Stimulated activated CD4-positive, alpha-beta T cell treated with anti-CD3 and anti-CD28 coated beads, TNF-alpha, amount 100 ng/mL, for 4 hours (primary cell): ENCODE results near the gene PSMA7.

Source experiments
- DNase-seq, 3 experiments: peaks; one replicate each; pipeline ENCODE4 v3.0.0-alpha.2; 2020; ENCODE audit warnings: low read depth in 3 of 3

Gene PSMA7

DNA sequence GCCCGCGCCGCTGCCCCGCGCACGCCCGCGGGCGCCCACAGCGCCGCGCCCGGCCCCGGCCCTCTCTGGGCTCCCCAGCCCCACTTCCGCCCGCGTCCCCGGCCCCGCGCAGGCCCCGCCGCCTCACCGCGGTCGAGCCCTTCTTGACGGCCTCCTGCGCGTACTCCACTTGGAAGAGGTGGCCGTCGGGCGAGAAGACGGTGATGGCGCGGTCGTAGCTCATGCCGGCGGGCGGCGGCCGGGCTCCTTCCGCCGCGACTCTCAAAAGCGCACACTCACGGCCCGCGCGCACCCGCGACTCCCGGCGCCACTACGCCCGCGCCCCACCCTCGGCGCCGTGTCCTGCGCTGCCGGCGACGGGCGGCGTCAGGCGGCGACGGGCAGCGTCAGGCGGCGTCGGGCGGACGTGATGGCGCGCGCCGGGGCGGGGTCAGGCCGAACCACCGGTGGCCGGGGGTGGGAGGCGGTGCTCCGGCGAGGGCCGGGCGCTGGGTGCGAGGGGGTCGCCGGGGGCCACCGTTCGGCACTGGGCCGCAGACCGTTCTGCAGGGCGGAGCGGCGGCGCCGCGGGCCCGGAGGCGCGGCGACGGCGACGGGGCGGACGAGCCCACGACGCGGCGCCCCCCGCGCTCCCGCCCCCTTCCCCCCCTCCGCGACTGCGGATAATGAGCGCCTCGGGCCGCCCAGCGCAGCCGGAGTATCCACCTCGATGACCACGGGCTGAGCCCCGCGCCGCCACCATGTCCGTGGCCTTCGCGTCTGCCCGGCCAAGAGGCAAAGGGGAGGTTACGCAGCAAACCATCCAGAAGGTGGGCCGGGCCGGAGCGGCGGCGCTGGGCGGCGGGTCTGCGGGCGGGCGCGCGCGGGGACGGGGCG is at the start of gene PSMA7, which contains the start of gene SS18L1:
Gene PSMA7 (minus strand): TSS at position 314 of the 876 bp plus-strand sequence. CDS start 91 bp downstream, at position 223.
Gene SS18L1 (plus strand): TSS at position 689 of the 876 bp plus-strand sequence. CDS start 52 bp downstream, at position 741.
- peak; percentile 69 to 81 (median 74) for DNase-seq

DNA sequence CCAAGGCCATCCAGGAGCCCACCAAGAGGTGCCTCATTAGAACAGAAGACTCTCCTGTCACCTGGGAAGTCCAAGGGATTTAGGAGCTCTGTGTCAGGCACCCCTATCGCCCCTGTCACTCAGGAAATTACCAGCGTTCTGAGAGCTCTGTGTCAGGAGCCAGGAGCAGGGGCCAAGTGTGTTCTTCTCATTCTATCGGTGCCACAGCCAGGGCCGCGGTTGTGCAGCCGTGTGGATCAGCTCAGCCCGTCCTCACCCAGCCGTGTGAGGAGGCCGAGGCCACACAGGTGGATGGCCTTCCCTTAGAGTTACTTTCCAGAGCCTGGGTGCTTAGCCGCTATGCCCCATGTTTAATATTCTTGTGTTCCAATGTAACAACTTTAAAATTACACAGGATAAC is 49.4 kb upstream of the PSMA7 start:
- DNase-seq, result no peak

DNA sequence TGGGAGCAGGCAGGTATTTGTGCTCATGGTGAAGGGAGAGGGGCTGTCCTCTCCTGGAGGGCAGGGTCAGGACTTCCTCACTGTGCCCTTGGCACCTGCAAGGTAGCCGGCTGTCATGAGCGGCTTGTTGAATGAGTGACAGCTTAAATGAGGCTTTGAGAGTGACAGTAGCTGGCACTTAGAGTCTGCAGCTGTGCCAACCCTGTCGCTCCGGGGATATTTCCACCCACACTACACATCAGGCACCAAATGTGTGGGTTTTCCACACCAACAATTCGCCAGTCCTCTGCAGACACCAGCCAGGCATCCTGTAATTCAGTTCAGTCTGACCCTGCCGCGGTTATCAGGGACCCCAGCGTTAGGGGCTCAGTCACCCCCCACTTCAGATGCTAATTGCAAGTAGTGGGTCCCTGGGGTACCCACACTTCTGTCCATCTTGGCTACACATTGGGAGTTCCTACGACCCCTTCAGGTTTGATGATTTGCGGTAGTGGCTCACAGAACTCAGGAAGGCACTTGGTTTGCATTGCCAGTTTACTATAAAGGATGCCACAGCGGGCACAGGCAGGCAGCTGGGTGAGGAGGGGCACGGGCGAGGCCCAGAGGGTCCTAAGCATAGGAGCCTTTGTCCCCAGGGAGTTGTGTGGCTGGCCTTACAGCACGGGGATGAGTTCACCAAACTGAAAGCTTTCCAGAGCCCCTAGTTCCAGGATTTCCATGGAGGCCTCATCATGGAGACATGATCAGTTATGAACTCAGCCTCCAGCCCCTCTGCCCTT is 48.8 kb upstream of the PSMA7 start:
- no peak for DNase-seq

DNA sequence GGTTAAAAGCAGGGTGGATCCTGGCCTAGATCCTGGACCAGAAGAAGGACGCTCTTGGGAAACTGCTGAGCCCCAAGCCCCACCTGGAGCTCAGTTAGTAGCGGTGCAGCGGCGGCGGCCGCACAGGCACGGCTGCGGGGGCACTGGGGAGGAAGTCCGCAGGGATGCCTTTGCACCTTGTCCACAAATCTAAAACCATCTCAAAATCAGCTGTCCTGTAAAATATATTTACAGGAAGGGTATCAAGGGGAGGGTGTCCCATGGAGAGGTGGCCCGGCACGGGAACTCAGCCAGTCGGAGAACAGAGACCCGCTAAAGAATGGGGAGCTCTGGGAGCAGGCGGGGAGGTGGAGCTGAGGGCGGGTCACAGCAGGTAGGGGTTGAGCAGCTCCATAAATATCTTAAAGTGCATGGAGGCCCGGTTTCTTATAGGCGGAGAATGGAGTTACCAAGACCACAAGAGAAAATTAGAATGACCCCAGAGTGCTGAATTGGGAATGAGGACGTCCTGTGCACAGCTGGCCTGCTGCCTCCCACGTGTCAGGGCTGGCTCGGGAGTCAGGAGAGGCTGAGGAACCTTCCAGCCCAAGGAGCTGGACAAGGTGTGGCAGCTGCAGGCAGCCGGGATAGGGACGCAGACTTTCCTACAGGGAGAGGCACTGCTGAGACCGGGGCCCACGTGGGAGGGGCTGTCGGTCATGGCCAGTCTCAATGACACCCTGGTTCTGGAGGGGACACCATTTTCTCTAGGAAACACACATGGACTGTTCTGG is 47.6 kb upstream of the PSMA7 start:
- no peak for DNase-seq

DNA sequence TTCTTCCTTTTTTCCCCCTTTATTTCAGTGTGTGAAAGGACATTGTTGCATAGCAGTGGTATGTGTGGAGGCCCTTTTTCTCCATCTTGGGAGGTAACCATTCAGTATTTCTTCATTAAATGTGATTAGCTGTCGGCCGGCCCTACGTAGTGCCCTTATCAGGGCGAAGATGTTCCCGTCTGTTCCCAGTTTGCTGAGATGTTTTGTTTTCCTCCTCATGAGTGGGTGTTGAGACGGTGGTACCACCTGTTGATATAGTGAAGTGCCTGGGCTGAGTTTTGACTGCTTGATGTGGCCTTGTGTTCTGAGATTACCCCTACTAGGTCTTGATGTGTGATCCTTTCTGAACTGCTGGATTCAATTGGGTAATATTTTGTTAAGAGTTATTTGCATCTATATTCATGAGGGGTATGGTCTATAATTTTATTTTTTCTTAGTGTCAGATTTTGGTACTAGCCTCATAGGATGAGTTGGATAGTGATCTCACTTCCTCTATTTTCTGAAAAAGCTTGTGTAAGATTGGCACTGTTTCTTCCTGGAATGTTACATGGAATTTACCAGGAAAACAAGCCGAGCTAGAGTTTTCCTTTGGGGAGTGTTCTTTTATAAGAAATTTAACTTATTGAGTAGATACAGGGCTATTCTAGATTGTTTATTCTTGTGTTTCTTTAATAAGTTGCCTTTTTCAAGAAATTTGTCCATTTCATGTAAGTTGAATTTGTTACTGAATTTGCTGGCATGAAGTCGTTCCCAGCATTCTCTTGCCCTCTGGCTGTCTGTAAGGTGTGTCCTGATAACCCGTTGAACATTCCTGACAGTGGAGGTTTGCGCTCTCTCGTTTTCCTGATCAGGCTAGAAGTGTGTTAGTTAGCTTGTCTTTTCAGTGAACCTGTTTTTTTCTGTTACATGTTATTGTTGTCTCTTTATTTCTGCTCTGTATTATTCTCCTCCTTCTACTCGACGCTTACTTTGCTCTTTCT is 44.0 kb upstream of the PSMA7 start:
- DNase-seq, result no peak

DNA sequence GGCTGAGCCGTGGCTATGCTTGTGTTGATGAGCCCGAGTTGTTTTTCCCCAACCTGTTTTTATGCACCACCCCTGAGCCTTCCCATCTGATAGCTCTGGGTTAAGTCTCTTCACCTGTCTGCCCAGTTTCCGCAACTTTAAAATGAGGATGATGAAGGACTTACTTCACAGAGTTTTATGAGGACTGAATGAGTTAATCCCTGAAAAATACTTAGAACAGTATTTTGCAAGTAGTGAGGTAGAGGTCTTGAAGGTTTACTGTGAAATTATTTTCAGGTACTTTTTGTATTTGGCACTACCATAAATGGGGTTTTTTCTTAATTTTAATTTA is 42.9 kb upstream of the PSMA7 start:
- no peak for DNase-seq

DNA sequence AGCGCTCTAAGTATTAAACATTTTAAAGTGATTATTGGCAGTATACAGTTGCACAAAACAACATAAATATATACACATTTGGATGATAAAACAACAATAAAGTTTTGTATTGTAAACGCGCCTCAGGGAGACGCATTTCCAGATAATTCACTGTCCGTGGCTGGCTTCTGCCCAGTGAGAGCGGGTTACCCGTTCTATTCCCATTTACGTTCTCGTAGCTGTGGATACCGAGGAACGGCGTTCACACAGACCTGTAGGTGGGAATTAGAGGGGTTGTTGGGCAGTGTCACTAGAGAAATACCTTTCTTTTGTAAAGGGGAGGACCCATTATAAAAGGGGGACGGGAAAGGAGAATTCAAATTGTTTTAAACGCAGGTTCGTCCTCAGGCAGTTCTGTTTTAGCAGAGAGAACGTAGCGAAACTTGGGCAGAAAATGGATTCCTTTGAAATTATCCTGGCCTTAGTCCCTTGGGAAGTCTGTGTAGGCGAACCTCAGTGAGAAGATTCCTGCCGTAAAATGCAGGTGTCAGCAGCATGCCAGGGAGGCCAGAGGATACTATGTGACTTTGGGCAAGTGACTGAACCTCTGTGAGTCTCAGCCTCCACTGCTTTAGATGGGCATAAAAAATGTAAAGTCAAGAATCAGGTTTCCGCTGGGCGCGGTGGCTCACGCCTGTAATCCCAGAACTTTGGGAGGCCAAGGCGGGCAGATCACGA is 40.4 kb upstream of the PSMA7 start:
- no peak for DNase-seq

DNA sequence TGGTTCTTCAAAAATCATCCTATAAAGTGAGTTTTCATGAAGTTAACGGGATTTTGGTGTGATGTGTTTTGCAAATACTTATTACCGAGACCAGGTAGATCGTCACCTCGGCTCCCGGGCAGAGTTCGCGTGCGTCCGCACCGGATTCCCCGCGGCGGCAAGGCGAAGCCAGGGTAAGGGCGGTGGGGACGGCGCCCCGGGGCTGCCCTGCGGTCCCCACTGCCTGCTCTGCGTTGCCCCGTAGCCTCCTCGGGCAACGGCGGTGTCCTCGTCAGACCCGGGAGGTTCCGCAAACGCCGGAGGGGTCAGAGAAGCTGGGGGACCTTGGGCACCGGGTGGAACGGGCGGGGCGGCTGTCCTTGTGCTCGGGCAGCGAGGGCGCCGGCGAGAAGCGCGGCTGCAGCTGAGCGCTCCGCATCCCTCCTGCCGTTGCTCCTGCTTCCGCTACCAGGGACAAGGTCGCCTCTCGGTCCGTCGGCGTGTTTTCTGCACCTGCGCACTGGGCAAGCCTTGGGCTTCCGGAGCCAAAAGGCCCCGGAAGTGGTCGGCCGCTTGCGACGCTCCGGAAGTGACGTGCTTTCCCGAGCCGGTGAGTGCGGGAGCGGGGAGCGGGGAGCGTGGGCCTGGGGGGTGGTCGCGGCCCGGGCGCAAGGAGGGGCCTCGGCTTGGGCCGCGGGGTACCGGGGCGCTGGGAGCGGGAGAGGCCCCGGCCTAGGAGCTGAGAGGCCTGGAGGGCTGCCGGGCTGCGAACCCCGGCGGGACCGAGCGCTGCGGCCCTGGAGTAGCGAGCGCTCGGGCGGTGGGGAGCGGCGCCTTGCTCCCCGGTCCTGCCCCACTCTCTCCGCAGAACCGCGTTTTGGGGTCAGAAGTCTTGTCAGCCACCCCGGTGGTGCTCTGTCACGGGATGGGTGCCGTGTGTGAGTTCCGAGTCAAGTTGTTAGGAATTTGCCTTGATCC is 39.6 kb upstream of the PSMA7 start, which contains the start of gene MTG2:
Gene MTG2 (plus strand): TSS at position 560 of the 957 bp plus-strand sequence. CDS start 10,393 bp downstream, outside the sequence.
- DNase-seq, result peak; percentile 87 to 88 (median 88)

DNA sequence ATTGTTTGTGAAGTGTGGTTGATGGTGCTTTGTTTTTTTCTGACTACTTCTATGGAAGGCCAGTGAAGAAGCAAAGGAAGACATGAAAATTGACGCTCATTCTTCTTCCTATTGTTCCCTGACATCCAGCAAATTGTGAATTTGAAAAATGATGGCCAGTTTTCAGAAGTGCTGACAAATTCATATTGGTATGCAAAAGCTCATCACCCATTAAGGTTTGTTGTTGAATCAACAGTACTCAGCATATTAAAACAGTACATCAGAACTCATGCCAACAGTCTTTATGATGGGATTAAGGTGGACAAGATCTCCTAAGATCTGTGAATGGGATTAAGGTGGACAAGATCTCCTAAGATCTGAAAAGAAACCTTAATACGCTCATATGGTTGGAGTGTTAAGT is 38.6 kb upstream of the PSMA7 start:
- no peak for DNase-seq

DNA sequence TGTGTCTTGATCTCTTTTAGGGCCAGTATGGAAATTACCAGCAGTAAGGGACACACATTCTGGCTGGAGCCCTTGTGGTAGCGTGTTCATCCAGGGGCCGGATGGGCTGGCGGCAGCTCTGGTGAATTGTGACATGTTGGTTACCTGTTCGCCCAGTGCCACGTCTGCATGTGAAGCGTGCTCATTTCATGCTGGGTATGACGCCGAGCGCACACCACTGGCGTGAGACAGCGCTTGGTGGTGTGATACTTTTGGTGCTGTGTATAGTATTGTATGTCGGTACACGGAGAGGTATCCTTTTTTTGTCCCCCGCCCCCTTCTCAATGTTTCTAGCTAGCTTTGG is 35.9 kb upstream of the PSMA7 start:
- no peak for DNase-seq

DNA sequence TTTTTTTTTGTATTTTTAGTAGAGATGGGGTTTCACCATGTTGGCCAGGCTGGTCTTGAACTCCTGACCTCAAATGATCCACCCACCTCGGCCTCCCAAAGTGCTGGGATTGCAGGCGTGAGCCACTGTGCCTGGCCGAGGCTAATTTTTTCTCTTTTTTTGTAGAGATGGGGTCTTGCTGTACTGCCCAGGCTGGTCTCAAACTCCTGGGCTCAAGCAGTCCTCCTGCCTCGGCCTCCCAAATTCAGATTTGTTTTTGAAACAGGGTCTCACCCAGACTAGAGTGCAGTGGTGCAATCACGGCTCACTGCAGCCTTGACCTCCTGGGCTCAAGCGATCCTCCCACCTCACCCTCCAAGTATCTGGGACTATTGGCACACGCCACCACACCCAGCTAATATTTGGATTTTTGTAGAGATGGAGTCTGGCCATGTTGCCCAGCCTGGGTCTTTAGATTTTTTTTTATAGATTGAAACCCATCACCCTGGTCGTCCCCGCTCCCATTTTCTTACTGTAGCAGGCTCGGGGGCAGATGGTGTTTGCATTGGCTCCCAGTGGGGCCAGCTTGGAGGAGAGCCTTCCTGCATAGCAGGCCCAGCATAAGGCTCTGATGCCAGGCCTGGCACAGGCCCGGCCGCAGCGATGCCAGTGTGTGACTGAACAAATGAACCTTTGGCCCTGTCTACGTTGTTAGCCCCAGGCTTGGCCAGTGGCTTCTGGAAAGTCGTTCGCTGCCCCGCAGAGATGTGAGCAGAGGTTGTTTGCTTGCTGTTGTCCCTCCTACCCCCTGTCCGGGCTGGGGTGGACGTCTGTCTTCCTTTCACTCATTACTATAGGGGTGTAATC is 35.3 kb upstream of the PSMA7 start:
- DNase-seq, result no peak

DNA sequence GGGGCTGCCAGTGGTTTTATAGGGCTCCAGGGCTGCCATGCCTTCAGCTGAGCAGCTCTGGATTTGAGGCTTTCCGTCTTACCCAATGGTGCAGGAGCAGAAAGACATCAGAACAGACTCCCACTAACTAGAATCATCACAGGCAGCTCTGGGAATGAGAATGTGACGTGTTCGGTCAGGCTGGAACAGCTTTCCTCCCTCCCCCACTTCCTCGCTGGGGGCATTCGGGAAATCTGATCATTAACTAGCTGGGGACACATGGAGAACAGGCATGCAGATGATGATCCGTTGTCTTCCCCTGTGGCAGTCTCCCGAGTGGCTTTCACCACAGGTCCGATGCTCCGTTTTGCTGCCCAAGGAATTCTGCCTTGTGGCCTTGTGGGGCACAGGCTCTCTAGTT is 34.1 kb upstream of the PSMA7 start:
- DNase-seq, result no peak

DNA sequence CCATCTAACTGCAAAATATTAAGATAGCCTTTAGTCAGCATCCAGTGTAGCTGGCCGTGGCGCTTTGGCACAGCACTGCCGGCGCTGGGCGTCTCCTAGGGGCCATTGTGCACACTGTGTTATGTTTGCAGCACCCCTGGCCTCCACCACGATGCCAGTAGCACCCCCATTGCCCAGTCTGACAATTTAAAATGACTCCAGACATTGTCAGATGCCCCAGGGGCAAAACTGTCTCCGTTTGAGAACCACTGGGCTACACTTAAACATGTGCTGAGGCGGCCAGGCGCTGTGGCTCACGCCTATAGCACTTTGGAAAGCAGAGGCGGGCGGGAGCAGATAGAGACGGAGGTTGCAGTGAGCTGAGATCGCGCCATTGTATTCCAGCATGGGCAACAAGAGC is 33.7 kb upstream of the PSMA7 start:
- DNase-seq, result no peak

DNA sequence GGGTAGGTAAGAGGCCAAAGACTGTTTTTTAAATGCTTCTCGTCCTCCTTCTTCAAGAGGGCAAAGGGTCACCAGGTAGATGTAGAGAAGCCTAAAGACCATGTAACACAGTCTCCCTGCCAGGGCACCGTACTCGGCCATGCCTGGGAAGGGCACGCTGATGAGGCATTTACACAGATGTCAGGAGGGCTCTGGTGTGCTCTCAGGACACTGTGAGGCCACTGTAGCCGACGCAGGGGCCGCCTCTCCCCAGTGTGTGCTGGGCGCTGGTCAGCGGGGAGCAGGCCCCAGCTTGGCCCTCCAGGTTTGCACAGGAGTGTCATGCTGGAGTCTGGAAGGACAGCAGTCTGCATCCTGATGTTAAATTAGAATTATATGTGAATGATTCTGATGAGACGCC is 32.5 kb upstream of the PSMA7 start:
- DNase-seq, result no peak

DNA sequence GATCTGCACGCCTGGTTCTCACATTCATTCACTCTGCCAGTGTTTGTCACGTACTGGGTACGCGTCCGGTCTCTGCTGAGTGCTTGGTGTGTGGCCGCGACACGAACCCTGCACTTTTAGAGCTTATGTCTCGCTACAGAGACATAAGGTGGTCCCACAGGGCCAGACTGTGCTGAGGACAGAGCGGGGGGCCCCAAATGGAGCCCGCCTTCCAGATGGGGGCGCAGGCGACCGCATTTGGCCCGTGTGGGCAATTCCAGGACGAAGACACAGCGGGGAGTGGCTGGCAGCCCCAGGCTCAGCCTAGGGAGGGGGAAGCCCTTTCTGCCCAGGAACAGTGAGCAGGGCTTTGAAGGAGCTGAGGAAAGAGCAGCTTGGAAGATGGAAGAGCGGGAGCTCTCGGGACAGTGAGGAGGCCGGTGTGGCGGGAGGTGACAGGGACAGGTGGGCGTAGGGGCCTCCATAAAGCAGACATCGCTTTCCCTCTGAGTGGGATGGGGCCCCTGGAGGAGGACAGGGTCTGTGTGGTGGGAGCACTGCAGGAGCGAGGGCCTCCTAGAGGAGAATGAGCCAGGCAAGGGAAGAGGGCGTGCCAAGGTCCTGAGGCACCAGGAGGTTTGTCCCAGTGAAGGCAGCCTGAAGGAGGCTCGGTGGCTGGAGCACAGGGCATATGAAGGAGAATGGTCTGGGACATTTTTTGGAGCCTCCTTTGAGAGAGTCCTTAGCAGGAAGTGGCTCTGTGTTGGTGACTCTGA is 31.9 kb upstream of the PSMA7 start:
- no peak for DNase-seq

DNA sequence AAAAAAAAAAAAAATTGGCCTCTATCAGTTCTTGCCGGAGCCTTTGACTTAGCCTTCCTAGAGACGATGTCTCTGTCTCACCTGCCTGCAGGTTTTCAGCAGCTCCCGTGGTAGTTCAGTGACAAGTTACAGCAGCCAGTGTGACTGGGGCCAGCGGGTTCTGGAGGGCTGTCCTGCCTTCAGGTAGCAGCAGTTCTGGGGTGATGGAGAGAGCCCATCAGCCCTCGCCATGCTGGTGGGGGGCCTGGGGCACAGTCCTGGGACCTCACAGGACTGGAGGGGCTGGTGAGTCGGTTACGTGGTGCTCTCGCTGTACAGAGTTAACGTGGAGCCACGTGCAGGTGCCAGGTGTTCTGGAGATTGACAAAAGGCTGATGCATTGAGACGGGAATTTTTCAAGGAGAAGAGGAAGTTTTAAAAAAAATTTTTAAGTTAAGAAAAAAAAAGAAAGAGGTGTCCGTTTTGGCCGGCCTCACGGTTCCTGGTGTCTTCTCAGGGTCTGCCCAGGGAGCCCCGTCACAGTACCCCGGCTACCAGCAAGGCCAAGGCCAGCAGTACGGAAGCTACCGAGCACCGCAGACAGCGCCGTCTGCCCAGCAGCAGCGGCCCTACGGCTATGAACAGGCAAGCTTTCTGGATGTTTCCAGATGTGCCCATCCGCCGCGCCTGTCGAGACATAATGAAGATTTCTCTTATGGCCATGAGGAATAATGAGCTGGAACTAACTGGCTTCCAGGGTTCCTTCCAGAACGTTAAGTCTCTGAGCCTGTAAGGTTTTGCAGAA is 31.0 kb upstream of the PSMA7 start:
- no peak for DNase-seq

DNA sequence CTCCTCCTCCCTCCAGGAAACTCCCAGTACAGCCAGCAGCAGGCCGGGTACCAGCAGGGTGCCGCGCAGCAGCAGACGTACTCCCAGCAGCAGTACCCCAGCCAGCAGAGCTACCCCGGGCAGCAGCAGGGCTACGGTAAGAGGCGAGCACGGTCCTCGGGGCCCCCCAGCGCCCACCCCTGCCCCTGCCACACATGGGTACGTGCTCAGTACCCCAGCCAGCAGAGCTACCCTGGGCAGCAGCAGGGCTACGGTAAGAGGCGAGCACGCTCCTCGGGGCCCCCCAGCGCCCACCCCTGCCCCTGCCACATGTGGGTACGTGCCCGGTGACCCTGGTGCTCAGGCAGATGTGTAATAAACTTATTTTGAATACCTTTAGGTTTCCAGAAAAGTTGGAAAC is 29.5 kb upstream of the PSMA7 start:
- DNase-seq, result no peak
